GM19468 (cell line): ENCODE measurements around the gene PCBP3.

Experiments used
- ATAC-seq: cut with Tn5 transposase; IDR thresholded peaks from one replicate; pipeline ENCODE4 v1.9.1; 2021; ENCODE audit warnings: mild to moderate bottlenecking, moderate library complexity, moderate number of reproducible peaks; ENCODE audit not compliant: unreplicated experiment; ENCODE audit errors: extremely low read depth

The PCBP3 gene

DNA sequence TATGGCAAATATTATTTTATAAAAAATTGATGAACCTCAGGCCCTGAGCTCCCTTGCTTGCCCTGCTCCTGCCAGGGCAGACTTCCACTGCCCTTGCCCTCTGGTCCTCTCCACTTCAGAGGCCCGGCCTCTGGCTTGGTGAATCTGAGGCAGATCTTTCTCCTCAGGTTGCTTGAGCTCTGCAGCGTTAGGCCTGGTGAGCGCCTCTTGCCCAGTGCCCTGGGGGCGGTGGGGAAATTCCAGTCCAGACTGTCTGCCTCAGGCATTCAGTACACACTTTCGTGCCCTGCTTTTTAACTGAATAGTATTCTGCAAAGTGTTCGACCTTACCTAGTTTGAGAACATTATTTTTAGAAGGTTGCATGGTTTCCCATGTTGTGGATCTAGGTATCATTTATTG is 98.2 kb downstream of the PCBP3 start:
- ATAC-seq, result no peak

DNA sequence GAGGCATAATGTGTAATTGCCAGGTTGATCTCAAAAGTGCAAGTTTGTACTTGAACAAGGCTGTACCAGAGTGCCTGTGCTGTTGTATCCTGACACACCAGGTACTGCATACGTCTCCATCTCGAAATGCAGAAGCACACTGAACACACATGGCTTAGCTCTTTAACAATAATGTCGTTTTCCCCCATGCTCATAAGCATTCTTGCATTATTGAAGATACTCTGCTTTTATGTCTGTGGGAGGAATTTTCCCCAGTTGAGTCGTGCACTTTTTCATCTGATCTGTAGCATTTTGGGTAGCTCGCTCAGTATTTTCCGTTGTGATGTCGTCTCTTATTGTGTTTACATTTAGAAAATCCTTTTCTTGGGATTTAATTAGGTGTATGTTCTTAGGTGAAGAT is 98.7 kb downstream of the PCBP3 start:
- no peak for ATAC-seq

DNA sequence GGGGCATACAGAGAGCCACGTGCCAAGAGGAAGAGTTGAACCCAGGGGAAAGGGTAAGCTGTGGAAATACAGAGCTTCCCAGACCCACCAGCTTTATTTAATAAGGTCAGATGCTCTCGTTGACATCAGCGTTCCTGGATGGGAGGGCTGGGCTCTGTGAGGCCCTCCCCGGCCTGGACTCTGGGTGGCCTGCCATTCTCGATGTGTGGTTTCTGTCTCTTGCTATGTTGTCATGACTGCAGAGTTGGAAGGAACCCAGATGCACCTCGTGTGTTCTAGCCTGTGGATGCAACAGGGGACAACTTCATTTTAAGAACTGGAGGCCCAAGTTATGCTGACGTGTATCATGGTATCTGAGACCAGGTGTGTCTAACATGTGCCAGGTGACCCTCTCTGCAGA is 101.7 kb downstream of the PCBP3 start:
- ATAC-seq, result no peak

DNA sequence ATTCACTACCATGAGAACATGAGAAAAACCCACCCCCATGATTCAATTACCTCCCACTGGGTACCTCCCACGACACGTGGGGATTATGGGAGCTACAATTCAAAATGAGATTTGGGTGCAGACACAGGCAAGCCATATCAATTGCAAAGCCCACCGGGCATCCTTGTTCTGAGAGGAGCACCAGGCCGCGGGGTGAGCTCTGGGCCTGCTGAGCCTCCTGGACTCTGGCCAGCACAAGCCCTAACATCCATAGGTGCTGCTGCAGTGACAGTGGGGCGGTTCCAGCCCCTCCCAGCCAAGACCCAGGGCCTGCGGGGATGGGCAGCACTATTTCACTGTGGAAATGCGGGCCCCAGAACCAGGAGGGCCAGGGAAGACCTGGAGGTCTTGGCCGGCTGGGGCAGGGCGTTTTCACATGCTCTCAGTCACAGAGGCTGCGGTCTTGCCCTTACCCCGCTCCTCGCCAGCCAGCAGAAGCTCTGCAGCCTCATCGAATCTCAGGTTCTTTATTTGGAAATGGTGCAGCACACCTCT is 103.8 kb downstream of the PCBP3 start:
- no peak for ATAC-seq

DNA sequence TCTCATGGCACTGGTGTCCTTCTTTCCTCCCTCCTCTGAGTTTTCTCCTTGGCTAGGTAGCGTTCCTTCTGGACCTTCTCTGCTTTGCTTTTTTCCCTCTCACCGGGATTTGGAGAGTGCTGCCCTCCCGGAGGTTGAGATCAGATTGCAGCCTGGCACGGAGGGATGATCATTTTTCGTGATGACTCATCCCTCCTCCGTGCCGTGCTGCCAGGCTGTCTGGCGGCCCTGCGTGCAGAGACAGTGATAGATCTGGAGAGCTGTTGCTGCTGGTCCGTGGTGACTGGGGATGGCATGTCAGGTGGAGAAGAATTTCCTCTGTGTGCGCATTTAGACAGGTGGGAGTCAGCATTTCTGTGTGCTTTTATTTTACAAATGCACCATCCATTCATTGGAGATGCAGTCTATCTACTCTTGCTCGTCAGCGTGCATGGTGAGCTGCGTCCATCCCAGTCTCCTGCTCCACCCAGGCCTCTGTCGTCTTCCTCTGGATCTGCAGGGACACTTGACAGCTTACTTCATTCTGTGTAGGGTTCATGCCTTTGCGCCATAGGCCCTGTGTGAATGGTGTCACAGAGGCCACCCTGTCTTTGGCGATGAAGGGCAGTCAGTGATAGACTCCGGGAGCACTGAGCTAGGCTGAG is 104.4 kb downstream of the PCBP3 start:
- ATAC-seq, result no peak

DNA sequence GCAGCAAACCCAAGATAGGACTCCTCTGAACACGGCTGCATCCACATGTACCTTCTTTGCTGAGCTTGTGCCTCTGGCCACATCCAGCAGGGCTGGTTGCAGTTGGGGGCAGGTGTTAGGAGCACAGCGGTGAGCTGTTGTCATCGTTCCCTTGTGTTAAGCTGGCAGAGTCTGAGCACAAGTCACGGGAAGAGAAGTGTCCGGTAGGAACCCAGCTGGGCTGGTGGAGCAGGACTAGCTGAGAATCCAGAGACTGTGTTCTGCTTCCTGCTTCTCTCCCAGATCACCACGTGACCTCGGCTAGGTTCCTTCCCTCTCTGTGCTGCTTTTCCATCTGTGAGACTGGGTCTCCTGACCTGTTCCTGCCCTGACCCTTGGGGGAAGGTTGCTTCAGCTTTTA is 105.1 kb downstream of the PCBP3 start:
- no peak for ATAC-seq

DNA sequence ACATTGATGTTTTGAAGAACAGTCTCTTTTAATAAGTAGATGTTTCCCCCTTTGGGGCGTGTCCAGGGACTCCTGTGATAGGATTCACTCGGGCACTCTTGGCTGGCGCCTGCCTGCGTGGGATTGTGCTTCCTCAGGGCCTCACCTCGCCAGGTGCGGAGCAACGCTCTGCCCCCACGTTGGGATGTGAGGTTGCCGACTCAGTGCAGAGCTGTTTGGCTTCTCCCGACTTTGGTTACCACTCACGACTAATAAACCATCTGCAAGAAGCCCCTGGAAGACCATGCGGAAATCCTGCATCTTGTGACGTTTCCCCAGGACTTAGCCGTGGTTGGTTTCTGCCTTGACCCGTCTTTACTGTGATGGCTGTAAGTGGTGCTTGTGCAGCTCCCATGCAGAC is 106.4 kb downstream of the PCBP3 start:
- no peak for ATAC-seq

DNA sequence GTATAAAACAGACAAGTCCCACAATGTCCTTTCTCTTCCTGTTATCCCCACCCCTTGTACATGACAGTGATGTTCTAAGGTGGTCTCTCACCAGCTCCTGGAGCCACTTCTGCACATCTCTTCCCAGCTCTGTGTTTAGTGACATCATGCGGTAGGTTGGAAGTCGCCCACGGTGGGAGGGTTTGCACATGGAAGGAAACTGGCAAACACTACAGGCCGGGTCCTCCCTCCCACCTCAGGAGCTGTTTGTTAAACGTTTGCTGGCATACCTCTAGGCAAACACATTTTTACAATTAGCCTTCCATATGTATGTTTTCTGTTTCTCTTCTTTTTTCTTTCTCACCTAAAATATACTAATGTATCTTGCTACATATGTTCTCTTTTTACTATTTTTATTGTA is 107.4 kb downstream of the PCBP3 start:
- no peak for ATAC-seq

DNA sequence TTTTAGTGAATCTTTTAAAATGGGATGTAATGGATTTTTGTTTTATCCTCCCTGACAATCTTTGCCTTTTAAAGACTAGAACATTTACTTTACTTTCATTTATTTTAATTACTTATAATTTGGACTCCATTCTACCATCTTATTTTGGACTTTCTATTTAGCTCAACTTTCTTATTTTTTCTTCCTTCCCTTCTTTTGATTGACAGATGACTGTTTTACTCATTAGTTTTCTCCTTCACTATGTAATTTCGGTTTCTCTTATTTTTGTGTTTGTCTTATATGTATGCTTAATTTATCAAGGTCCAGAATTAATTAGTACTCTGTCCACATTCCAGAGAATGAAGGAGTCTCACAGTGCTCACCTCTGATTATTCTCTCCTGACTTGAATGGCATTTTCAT is 109.9 kb downstream of the PCBP3 start:
- ATAC-seq, result no peak

DNA sequence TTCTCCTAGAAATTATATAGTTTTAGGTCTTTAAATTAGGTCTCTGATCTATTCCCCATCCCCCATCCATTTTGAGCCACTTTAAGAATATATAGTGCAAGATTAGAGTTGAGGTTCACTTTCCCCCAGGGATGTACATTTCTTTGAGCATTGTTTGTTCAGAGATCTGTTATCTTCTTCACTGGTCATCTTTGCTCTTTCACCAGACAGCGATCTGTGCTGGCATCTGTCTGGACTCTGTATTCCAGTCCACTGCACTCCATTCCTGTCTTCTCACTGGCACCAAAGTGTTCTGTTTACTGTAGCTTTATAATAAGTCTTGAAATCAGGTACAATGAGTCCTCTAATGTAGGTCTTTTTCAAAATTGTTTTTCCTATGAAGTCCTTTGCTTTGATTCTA is 112.5 kb downstream of the PCBP3 start:
- no peak for ATAC-seq

DNA sequence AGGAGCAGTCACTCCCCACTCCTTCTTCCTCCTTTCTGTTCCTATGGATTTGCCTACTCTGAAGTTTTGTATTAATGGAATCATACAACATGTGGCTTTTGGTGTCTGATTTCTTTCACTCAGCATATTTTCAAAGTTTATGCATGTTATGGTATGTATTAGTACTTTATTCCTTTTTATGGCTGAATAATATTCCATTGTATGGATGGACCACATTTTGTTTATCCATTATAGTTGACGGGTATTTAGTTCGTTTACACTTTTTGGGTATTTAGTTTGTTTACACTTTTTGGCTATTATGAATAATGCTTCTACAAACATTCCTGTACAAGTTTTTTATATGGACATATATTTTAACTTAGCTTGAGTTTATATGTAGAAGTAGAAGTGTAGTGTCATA is 113.1 kb downstream of the PCBP3 start:
- ATAC-seq, result no peak

DNA sequence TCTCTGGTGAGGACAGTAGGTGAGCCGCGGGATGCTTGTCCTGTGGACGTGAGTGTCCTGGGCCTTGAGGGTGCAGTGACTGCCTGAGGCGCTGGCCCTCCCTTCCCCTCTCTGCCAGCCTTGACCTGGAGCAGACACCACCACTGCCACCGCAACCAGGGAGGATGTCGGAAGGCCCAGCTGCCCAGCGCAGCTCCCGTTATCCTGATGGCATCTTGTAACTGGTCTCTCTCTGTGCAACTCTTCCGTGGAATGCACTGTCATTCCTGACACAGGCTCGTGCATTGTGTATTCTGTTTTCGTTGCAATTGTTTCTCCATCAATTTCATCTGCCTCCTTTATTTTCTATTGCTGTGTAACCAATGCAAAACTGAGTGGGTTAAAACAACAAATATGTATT is 118.2 kb downstream of the PCBP3 start:
- no peak for ATAC-seq

DNA sequence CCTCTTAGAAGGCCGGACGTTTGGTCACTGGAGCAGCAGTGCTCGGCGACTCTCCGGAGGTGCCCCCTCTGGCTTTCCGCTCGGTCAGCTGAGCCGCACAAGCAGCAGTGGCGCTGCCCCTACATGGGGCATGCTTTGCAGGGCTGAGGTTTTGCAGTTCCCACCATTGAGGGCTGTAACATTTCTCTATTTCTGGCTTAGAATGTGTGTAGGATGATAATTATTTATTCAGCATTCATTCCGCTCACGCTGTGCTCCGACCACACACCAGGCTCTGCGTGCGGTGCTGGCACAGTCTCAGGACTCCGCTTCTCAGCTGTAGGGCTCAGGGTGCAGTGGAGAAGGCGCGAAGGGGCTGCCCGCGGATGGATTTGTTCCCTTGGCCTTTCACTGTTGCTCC is 119.5 kb downstream of the PCBP3 start:
- no peak for ATAC-seq

DNA sequence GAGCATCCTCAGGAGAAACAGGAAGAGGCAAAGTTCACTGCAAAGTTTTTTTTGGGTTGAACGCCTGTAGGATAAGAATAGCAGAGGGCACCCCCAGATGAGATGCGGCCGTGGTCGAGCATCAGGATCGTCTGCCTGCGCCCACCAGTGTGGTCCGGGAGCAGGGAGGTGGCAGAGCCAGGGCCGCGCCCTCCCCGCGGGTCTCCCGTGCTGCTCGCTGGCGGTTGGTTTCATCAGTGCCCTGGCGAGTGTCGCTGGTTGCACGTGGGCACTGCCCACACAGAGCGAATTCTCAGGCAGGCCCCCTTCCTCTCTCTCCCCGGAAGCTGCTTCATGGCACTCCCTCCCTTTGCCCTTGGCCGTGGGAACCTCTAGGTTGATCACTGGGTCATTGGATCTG is 120.0 kb downstream of the PCBP3 start:
- ATAC-seq, result no peak

DNA sequence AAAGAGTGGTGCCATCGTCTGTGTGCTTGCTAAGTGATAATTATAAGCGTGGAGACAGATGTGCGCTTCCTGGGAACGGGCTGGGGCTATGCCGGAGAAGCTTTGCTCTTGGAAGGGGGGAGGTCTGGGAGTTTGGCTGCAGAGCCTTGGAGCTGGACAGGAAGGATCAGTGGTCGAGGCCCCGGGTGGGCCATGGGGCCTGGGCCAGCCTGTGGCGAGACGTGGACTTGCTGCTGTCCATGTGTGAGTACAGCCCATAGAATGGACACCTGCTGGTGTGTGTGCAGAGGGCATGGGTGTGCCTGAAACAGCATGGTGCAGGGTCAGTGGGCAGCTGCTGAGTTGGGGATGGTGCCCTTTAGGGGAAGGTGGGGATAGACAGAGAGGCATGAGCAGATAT is 121.3 kb downstream of the PCBP3 start:
- ATAC-seq, result no peak

DNA sequence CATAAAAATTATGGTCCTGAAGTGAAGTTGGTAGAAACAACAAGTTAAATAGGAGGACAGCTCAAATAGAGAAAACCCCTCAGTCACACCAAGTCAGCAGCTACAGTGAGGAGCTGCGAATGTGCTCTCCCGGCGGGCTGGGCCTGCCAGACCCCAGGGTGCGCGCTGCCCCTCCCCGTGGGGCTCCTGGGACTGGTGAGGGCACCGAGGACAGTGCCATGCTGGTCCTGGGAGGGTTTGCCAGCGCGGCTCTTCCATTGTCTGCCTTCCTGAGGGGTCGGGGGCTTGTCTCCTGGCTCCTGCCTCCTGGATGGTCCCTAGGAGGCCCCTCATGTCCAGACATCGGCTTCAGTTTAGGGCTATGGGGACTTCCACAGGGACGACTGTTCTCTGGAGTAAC is 121.8 kb downstream of the PCBP3 start:
- no peak for ATAC-seq

DNA sequence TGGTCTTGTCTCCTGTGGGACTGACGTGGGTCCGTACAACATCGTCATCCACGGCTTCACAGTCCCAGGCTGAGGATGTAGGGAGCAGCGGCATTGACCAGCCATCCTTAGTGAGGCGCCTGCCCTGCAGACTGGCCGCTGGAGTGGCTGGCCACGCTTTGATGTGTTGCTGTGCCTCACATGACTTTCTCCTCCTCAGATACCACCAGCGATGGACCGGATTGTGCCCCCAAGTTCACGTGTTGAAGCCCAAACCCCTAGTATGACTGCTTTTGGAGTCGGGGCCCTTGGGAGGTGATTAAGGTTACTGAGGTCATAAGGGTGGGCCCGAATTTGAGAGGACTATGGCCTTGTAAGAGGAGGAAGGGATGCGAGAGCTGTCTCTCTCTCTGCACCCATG is 122.5 kb downstream of the PCBP3 start:
- ATAC-seq, result no peak

DNA sequence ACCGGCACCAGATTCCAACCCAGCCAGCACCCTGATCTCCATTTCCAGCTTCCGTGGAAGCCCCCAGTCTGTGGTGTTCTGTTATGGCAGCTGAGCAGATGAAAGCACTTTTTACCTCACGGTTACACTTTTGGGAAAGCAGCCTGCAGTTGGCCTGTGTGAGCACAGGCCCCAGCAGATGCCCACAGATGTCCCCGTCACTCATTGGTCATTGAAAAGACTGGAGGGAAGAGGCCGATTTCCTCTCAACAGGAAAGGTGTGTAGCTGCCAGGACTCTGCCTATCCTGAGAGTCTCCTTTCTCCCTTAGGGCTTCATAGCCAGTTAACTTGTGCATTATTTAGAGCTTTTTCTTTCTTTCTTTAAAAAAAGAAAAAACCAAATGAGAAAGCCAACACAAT is 123.0 kb downstream of the PCBP3 start:
- no peak for ATAC-seq

DNA sequence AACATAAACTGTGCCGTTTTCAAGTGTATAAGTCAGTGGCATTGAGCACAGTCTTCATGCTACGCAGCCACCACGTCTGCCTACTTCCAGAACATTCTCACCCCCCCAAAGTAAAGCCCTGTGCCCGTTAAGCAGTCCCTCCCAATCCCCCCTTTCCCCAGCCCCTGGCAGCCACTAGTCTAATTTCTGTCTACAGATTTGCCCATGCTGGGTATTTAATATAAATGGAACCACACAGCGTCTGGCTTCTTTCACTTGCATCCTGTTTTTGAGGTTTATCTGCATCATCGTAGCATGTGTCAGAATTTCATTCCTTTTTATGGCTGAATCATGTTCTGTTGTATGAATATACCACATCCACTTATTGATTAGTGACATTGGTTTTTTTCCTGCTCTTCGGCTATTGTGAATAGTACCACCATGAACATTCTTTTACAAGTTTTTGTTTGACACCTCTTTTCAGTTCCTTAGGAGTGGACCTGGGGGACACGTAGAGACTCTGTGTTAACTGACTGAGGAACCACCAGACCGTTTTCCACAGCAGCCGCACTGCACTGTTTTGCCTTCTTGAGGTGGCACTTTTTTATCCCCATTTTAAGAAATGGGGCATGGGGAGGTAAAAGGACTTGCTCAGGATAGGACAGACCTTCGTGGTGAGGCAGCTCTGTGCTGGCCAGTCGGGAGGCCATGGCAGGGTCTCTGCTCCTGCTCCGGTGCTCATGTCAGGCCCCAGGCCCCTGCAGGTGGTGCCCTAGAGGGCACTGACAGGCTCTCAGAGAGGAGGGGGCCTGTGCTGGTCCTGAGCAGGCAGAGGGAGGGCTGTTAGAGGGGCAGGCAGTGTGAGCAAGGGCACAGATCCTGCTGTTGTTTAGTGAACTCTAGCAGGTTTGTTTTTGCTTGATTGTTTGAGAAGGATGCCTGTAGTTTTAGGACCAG is 123.8 kb downstream of the PCBP3 start:
- no peak for ATAC-seq

DNA sequence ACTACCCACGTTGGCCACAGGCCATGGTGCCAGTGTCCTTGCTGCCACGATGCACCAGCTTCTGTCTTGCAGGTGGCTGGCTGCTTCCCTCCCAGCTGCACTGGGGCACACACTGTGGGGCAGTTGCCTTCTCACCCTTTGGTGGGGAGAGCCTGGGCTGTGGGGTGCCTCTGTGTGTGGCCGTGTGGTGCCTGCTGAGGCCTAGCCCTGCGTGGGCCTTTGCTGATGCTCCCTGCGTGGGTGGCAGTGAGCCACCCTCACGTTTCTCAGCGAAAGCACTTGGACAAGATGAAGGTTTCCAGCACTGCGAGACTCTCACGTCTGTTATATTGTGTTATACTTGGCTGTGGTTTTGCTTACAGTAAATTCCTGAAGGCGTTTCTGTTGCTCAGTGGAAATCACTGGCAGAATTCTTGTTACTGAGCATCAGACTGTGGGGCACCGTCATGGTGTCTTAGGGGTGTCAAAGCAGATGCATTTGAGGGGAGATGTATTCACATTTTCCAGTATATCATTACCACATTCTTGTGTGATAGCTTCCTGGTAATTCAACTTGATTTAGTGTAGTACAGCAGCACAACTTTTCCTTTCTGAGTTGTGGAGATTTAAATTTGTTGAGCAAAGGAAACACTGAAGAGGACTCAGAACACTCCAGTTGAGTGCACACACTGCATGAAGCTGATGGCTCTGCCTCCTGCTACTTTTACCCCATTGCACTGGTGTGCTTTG is 124.7 kb downstream of the PCBP3 start:
- ATAC-seq, result no peak

DNA sequence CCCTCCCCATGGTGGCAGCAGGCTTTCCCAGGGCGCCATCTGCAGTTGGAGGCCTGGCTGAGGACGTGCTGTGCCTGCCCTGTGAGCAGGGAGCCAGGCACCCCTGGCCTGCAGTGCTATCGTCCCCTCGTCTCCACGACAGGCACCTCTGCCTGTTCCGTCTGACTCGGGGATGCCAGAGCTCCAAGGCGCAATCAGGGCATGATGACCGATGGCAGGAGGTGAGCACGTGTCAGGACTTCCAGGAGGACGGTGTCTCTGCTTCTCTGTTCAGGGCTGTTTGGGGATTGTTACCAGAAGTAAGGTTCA is 125.2 kb downstream of the PCBP3 start:
- ATAC-seq, result no peak
